WI38 (cell line): ENCODE measurements around the gene PYGM.

ENCODE experiments used
- H3K4me3 ChIP-seq: 2 replicates; pipeline ENCODE4 v1.5.1; 2011; ENCODE audit warnings: low read depth, mild to moderate bottlenecking, control low read depth, low read length
- TF ChIP-seq, protein P1 (sequence below): IDR thresholded peaks from 2 replicates; pipeline ENCODE4 v1.5.1; 2012; ENCODE audit warnings: low read depth, mild to moderate bottlenecking, control low read depth, low read length

The PYGM gene

GRCh38 chr11:64765291-64765850 is 5.6 kb upstream of the PYGM start:
- TF ChIP-seq, protein P1, sequence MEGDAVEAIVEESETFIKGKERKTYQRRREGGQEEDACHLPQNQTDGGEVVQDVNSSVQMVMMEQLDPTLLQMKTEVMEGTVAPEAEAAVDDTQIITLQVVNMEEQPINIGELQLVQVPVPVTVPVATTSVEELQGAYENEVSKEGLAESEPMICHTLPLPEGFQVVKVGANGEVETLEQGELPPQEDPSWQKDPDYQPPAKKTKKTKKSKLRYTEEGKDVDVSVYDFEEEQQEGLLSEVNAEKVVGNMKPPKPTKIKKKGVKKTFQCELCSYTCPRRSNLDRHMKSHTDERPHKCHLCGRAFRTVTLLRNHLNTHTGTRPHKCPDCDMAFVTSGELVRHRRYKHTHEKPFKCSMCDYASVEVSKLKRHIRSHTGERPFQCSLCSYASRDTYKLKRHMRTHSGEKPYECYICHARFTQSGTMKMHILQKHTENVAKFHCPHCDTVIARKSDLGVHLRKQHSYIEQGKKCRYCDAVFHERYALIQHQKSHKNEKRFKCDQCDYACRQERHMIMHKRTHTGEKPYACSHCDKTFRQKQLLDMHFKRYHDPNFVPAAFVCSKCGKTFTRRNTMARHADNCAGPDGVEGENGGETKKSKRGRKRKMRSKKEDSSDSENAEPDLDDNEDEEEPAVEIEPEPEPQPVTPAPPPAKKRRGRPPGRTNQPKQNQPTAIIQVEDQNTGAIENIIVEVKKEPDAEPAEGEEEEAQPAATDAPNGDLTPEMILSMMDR: no peak
- H3K4me3 ChIP-seq: no peak overlapping the region

- H3K4me3 ChIP-seq: no peak overlapping the region
- TF ChIP-seq, protein P1: no peak
Measured at GRCh38 chr11:64764753-64765152, 5.0 kb upstream of the PYGM start.

- TF ChIP-seq, protein P1: no peak
- H3K4me3 ChIP-seq: no peak overlapping the region
Measured at GRCh38 chr11:64764040-64764611, 4.4 kb upstream of the PYGM start.

DNA sequence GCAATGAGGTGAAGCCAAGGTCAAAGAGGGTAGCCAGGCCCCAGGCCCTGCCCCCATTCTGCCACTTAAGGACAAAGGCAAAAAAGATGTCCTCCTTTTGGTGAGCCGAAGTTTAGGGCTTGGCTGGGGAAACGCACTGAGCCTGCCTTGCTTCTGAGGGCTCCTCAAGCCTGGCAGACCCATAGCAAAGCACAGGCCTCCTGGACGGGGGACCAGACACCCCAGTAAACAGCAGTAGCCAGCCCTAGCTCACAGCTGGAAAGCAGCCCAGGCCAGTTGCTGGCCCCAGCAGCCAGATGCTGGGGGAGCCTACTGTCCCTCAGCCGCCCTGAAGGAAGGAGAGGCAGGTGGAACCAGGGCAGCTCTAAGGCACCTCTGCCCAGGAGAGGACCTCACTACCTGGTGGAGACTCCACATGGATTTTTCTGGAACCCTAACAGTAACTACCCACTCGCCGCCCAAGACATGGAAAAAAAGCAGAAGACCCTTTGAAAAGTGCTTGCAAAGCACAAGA is 3.8 kb upstream of the PYGM start:
- no peak overlapping the region for H3K4me3 ChIP-seq
- TF ChIP-seq, protein P1: no peak

GRCh38 chr11:64762674-64763525 is 3.1 kb upstream of the PYGM start:
- no peak overlapping the region for H3K4me3 ChIP-seq
- TF ChIP-seq, protein P1: no peak

DNA sequence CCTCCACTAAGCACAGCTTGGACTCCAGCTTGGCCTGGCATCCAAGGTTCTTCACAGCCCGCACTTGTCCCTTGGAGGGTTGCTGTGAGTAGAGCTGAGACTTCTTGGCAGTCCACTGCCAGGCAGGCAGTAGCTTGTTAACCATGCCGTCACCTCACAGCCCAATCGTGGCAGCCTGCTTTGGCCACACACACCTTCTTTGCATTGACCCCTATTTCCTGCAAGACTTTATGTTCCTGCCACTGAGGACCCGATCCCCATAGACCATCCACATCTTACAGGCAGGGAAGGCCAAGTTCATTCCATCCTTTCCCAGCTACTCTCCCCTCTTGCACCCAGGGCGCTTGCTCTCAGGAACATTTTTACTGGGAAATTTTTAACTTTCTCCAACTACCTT is 2.5 kb upstream of the PYGM start:
- no peak overlapping the region for H3K4me3 ChIP-seq
- TF ChIP-seq, protein P1: no peak
